ENCODE measurements around the gene NFATC1. TPM values are rescaled to one million over a fixed set of nuclear protein-coding genes. Genes with fewer than 3 reads are reported as not detected.

NFATC1 gene
- total RNA-seq, 1 donor from 2014 or later = 16.6 TPM

GRCh38 chr18:79404567-79404910 lies 8.8 kb downstream of the NFATC1 start:
- Histone ChIP-seq H3K36me3 (no peaks in the 10 kb centered on the region), H3K9me3 (no peaks in the 10 kb centered on the region), H3K27me3 (no peaks in the 10 kb centered on the region), H3K4me1 (peaks cover 43% of the 10 kb centered on the region), H3K4me3 (no peak overlapping the region), H3K27ac (peak overlapping the region; percentile 80)
- peak; percentile 36 for DNase-seq
- intact Hi-C loops (cut with DNase I) = no loop called here
- ATAC-seq = no peak
- no peak for TF ChIP-seq CTCF (IDR thresholded peaks at IDR 0.05)

GRCh38 chr18:79405019-79405780 lies 9.5 kb downstream of the NFATC1 start:
- Histone ChIP-seq H3K27me3 (no peaks in the 10 kb centered on the region), H3K9me3 (no peaks in the 10 kb centered on the region), H3K4me3 (peak overlapping the region; percentile 4), H3K27ac (peak overlapping the region; percentile 75), H3K36me3 (no peaks in the 10 kb centered on the region), H3K4me1 (peaks cover 40% of the 10 kb centered on the region)
- no peak for TF ChIP-seq CTCF (IDR thresholded peaks at IDR 0.05)
- no peak for ATAC-seq
- DNase-seq = peak; percentile 48
- intact Hi-C loops (cut with DNase I) = no loop called here

GRCh38 chr18:79405781-79406575 lies 10.2 kb downstream of the NFATC1 start:
- DNase-seq (peak; percentile 85), ATAC-seq (peak; percentile 74)
- Histone ChIP-seq H3K36me3 (peaks cover 5% of the 10 kb centered on the region), H3K27ac (peak overlapping the region; percentile 75), H3K9me3 (no peaks in the 10 kb centered on the region), H3K27me3 (no peaks in the 10 kb centered on the region), H3K4me3 (peak overlapping the region; percentile 4), H3K4me1 (peaks cover 40% of the 10 kb centered on the region)
- intact Hi-C loops (cut with DNase I) = no loop called here
- no peak for TF ChIP-seq CTCF (IDR thresholded peaks at IDR 0.05)

- intact Hi-C loops (cut with DNase I) = no loop called here
- DNase-seq = peak; percentile 58
- Histone ChIP-seq H3K4me1 (peaks cover 36% of the 10 kb centered on the region), H3K27me3 (no peaks in the 10 kb centered on the region), H3K27ac (peak overlapping the region; percentile 75), H3K4me3 (no peak overlapping the region), H3K9me3 (no peaks in the 10 kb centered on the region), H3K36me3 (peaks cover 5% of the 10 kb centered on the region)
- TF ChIP-seq CTCF (IDR thresholded peaks at IDR 0.05) = no peak
- no peak for ATAC-seq
Measured at GRCh38 chr18:79406708-79407107, 11.0 kb downstream of the NFATC1 start.

- H3K4me1 ChIP-seq = peaks cover 15% of the 10 kb centered on the region
- no peak for DNase-seq
- H3K9me3 ChIP-seq = no peaks in the 10 kb centered on the region
- no peaks in the 10 kb centered on the region for H3K27me3 ChIP-seq
- ATAC-seq = no peak
- peaks cover 5% of the 10 kb centered on the region for H3K36me3 ChIP-seq
- intact Hi-C loops (cut with DNase I) = no loop called here
- TF ChIP-seq CTCF (IDR thresholded peaks at IDR 0.05) = no peak
- H3K27ac ChIP-seq = no peak overlapping the region
- H3K4me3 ChIP-seq = no peak overlapping the region
Measured at GRCh38 chr18:79409313-79409712, 13.6 kb downstream of the NFATC1 start.
